ENCODE results near the gene ASAP3.

GRCh38 chr1:23449306-23449705, 34.7 kb downstream of the ASAP3 start:
- TF ChIP-seq CTCF (IDR thresholded peaks at IDR 0.05) (no peak), POLR2A (IDR thresholded peaks at IDR 0.05) (no peak), POLR2AphosphoS5 (IDR thresholded peaks at IDR 0.05) (no peak)
